Measurements from ENCODE around the gene MRPS18A.
A peak's percentile ranks its signal among the peaks of the same experiment; 100 is the strongest.

Gene MRPS18A

DNA sequence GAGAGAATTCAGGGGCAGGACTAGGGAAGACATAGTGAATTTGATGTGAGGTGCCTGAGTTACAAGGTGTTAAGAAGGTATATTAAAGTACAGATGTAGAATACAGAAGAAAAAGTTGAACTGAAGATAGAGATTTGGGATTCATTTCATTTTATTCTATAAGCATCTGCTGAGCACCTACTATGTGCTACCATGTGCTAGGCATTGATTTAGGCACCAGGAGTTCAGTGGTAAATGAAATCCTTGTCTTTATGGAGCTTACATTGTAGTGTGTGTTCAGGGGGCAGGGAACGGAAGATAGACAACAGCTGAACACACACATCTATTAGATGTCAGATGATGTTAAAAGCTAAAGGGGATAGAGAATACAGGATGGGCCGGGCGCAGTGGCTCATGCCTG lies 40.0 kb downstream of the MRPS18A start:
- H4K91ac ChIP-seq (ENCODE audit: low read depth, low read length, poor library complexity) = no peak overlapping the region
- H3K14ac ChIP-seq (ENCODE audit: low read length) = no peak overlapping the region
- H2AFZ ChIP-seq (ENCODE audit: low read length) = no peak overlapping the region
- peaks cover 0 to 6% of the 10 kb centered on the region in 2 donors for H3K4me1 ChIP-seq (ENCODE audit: control insufficient read depth in 2 of 2, insufficient read depth in 1 of 2, low read depth in 1 of 2, low read length in 2 of 2)
- no peak overlapping the region for H2BK5ac ChIP-seq (ENCODE audit: low read length)
- no peak overlapping the region for H3K9ac ChIP-seq (ENCODE audit: low read depth, low read length, poor library complexity)
- H3K9me3 ChIP-seq (replicated peaks in 1 of 2; ENCODE audit: control insufficient read depth in 2 of 2, insufficient read depth in 1 of 2, low read depth in 1 of 2, low read length in 2 of 2) = no peaks in the 10 kb centered on the region
- no peaks in the 10 kb centered on the region for H3K27me3 ChIP-seq (ENCODE audit: control insufficient read depth in 3 of 3, insufficient read depth in 3 of 3, low read depth in 1 of 3, low read length in 3 of 3)
- no peak overlapping the region for H2AK5ac ChIP-seq (ENCODE audit: low read depth, low read length)
- no peak overlapping the region for H3K4ac ChIP-seq (ENCODE audit: low read length)
- H3K79me1 ChIP-seq (ENCODE audit: low read depth, low read length) = no peaks in the 10 kb centered on the region
- H3K36me3 ChIP-seq (replicated peaks in 1 of 2; ENCODE audit: control insufficient read depth in 2 of 2, insufficient read depth in 2 of 2, low read length in 2 of 2) = peaks cover 0 to 3% of the 10 kb centered on the region in 2 donors
- H3K4me2 ChIP-seq (ENCODE audit: insufficient read depth, low read length, poor library complexity, severe bottlenecking) = no peak overlapping the region
- H3K27ac ChIP-seq (replicated peaks; ENCODE audit: low read length) = no peak overlapping the region
- no CpG with 5 or more reads among the region's 3 CpGs for WGBS, 2 donors (ENCODE audit: extremely low coverage in 2 of 2, insufficient read length in 2 of 2, insufficient replicate concordance in 1 of 2)
- no peak overlapping the region for H2BK15ac ChIP-seq (ENCODE audit: low read length)
- no peak overlapping the region for H3K18ac ChIP-seq (ENCODE audit: low read length)
- no peak overlapping the region for H2BK12ac ChIP-seq (ENCODE audit: low read length)
- no peak overlapping the region for H4K8ac ChIP-seq (ENCODE audit: low read depth, low read length)
- H3K23ac ChIP-seq (ENCODE audit: low read depth, low read length, poor library complexity) = no peak overlapping the region
- no peak overlapping the region for H3K4me3 ChIP-seq (ENCODE audit: low read length in 2 of 2)
- no peak overlapping the region for H2BK120ac ChIP-seq (ENCODE audit: low read depth, low read length)
- no peak for DNase-seq (ENCODE audit: low spot score)

GRCh38 chr6:43645613-43645964 lies 42.0 kb downstream of the MRPS18A start:
- no CpG with 5 or more reads among the region's 9 CpGs for WGBS, 2 donors (ENCODE audit: extremely low coverage in 2 of 2, insufficient read length in 2 of 2, insufficient replicate concordance in 1 of 2)
- H2AFZ ChIP-seq (ENCODE audit: low read length) = no peak overlapping the region
- H2AK5ac ChIP-seq (ENCODE audit: low read depth, low read length) = no peak overlapping the region
- H2BK12ac ChIP-seq (ENCODE audit: low read length) = no peak overlapping the region
- no peak overlapping the region for H3K23ac ChIP-seq (ENCODE audit: low read depth, low read length, poor library complexity)
- H4K91ac ChIP-seq (ENCODE audit: low read depth, low read length, poor library complexity) = no peak overlapping the region
- peak overlapping the region; percentile 80 for H3K18ac ChIP-seq (ENCODE audit: low read length)
- H2BK5ac ChIP-seq (ENCODE audit: low read length) = no peak overlapping the region
- H2BK120ac ChIP-seq (ENCODE audit: low read depth, low read length) = no peak overlapping the region
- no peak overlapping the region for H3K14ac ChIP-seq (ENCODE audit: low read length)
- H3K4me2 ChIP-seq (ENCODE audit: insufficient read depth, low read length, poor library complexity, severe bottlenecking) = peak overlapping the region; percentile 69
- peak overlapping the region in 1 of 2 donors; percentile 77 for H3K4me3 ChIP-seq (ENCODE audit: low read length in 2 of 2)
- peak overlapping the region; percentile 88 for H3K27ac ChIP-seq (replicated peaks; ENCODE audit: low read length)
- H3K4ac ChIP-seq (ENCODE audit: low read length) = no peak overlapping the region
- peaks cover 0 to 6% of the 10 kb centered on the region in 2 donors for H3K4me1 ChIP-seq (ENCODE audit: control insufficient read depth in 2 of 2, insufficient read depth in 1 of 2, low read depth in 1 of 2, low read length in 2 of 2)
- H4K8ac ChIP-seq (ENCODE audit: low read depth, low read length) = no peak overlapping the region
- peak overlapping the region; percentile 97 for H2BK15ac ChIP-seq (ENCODE audit: low read length)
- no peak overlapping the region for H3K9ac ChIP-seq (ENCODE audit: low read depth, low read length, poor library complexity)
- no peaks in the 10 kb centered on the region for H3K79me1 ChIP-seq (ENCODE audit: low read depth, low read length)
- no peaks in the 10 kb centered on the region for H3K27me3 ChIP-seq (ENCODE audit: control insufficient read depth in 3 of 3, insufficient read depth in 3 of 3, low read depth in 1 of 3, low read length in 3 of 3)
- DNase-seq (ENCODE audit: low spot score) = no peak
- H3K36me3 ChIP-seq (replicated peaks in 1 of 2; ENCODE audit: control insufficient read depth in 2 of 2, insufficient read depth in 2 of 2, low read length in 2 of 2) = peaks cover 7 to 21% of the 10 kb centered on the region in 2 donors
- H3K9me3 ChIP-seq (replicated peaks in 1 of 2; ENCODE audit: control insufficient read depth in 2 of 2, insufficient read depth in 1 of 2, low read depth in 1 of 2, low read length in 2 of 2) = no peaks in the 10 kb centered on the region

GRCh38 chr6:43644940-43645612 lies 42.5 kb downstream of the MRPS18A start, which contains the start of gene RSPH9:
Gene RSPH9, plus strand, starts transcription at chr6:43645036. Its CDS starts 63 bp downstream, at chr6:43645099.
- H3K23ac ChIP-seq (ENCODE audit: low read depth, low read length, poor library complexity) = no peak within 1 kb of the TSS
- peak within 1 kb of the TSS; percentile 84 for H3K4me2 ChIP-seq (ENCODE audit: insufficient read depth, low read length, poor library complexity, severe bottlenecking)
- no peak within 1 kb of the TSS for H3K4ac ChIP-seq (ENCODE audit: low read length)
- peak within 1 kb of the TSS; percentile 94 for H3K18ac ChIP-seq (ENCODE audit: low read length)
- peaks cover under 1% of the 10 kb centered on the region for H3K79me1 ChIP-seq (ENCODE audit: low read depth, low read length)
- H3K4me3 ChIP-seq (ENCODE audit: low read length in 2 of 2) = peak within 1 kb of the TSS in 1 of 2 donors; percentile 88
- peak within 1 kb of the TSS; percentile 80 for H3K9ac ChIP-seq (ENCODE audit: low read depth, low read length, poor library complexity)
- H3K9me3 ChIP-seq (replicated peaks in 1 of 2; ENCODE audit: control insufficient read depth in 2 of 2, insufficient read depth in 1 of 2, low read depth in 1 of 2, low read length in 2 of 2) = no peaks in the 10 kb centered on the region
- DNase-seq (ENCODE audit: low spot score) = peak; percentile 84
- H3K4me1 ChIP-seq (ENCODE audit: control insufficient read depth in 2 of 2, insufficient read depth in 1 of 2, low read depth in 1 of 2, low read length in 2 of 2) = peaks cover 0 to 6% of the 10 kb centered on the region in 2 donors
- H2BK12ac ChIP-seq (ENCODE audit: low read length) = no peak within 1 kb of the TSS
- no peak within 1 kb of the TSS for H2BK120ac ChIP-seq (ENCODE audit: low read depth, low read length)
- peaks cover 12 to 26% of the 10 kb centered on the region in 2 donors for H3K36me3 ChIP-seq (replicated peaks in 1 of 2; ENCODE audit: control insufficient read depth in 2 of 2, insufficient read depth in 2 of 2, low read length in 2 of 2)
- H4K8ac ChIP-seq (ENCODE audit: low read depth, low read length) = no peak within 1 kb of the TSS
- no CpG with 5 or more reads among the region's 52 CpGs for WGBS, 2 donors (ENCODE audit: extremely low coverage in 2 of 2, insufficient read length in 2 of 2, insufficient replicate concordance in 1 of 2)
- no peaks in the 10 kb centered on the region for H3K27me3 ChIP-seq (ENCODE audit: control insufficient read depth in 3 of 3, insufficient read depth in 3 of 3, low read depth in 1 of 3, low read length in 3 of 3)
- peak within 1 kb of the TSS; percentile 61 for H2AFZ ChIP-seq (ENCODE audit: low read length)
- no peak within 1 kb of the TSS for H2BK5ac ChIP-seq (ENCODE audit: low read length)
- peak within 1 kb of the TSS; percentile 88 for H3K27ac ChIP-seq (replicated peaks; ENCODE audit: low read length)
- H2AK5ac ChIP-seq (ENCODE audit: low read depth, low read length) = no peak within 1 kb of the TSS
- peak within 1 kb of the TSS; percentile 97 for H2BK15ac ChIP-seq (ENCODE audit: low read length)
- H4K91ac ChIP-seq (ENCODE audit: low read depth, low read length, poor library complexity) = no peak within 1 kb of the TSS
- H3K14ac ChIP-seq (ENCODE audit: low read length) = no peak within 1 kb of the TSS

- H3K18ac ChIP-seq (ENCODE audit: low read length) = no peak overlapping the region
- no peak overlapping the region for H2BK15ac ChIP-seq (ENCODE audit: low read length)
- no peaks in the 10 kb centered on the region for H3K27me3 ChIP-seq (ENCODE audit: control insufficient read depth in 3 of 3, insufficient read depth in 3 of 3, low read depth in 1 of 3, low read length in 3 of 3)
- no peak overlapping the region for H2AFZ ChIP-seq (ENCODE audit: low read length)
- no peak overlapping the region for H3K4me3 ChIP-seq (ENCODE audit: low read length in 2 of 2)
- peaks cover 7% of the 10 kb centered on the region for H3K79me1 ChIP-seq (ENCODE audit: low read depth, low read length)
- no peak overlapping the region for H3K9ac ChIP-seq (ENCODE audit: low read depth, low read length, poor library complexity)
- H2BK12ac ChIP-seq (ENCODE audit: low read length) = no peak overlapping the region
- H3K27ac ChIP-seq (replicated peaks; ENCODE audit: low read length) = no peak overlapping the region
- no peak overlapping the region for H3K14ac ChIP-seq (ENCODE audit: low read length)
- no CpG with 5 or more reads among the region's 21 CpGs for WGBS, 2 donors (ENCODE audit: extremely low coverage in 2 of 2, insufficient read length in 2 of 2, insufficient replicate concordance in 1 of 2)
- no peak overlapping the region for H4K91ac ChIP-seq (ENCODE audit: low read depth, low read length, poor library complexity)
- no peaks in the 10 kb centered on the region for H3K9me3 ChIP-seq (replicated peaks in 1 of 2; ENCODE audit: control insufficient read depth in 2 of 2, insufficient read depth in 1 of 2, low read depth in 1 of 2, low read length in 2 of 2)
- H3K36me3 ChIP-seq (replicated peaks in 1 of 2; ENCODE audit: control insufficient read depth in 2 of 2, insufficient read depth in 2 of 2, low read length in 2 of 2) = peaks cover 24 to 60% of the 10 kb centered on the region in 2 donors
- no peak overlapping the region for H4K8ac ChIP-seq (ENCODE audit: low read depth, low read length)
- H3K4me2 ChIP-seq (ENCODE audit: insufficient read depth, low read length, poor library complexity, severe bottlenecking) = no peak overlapping the region
- no peak overlapping the region for H2BK120ac ChIP-seq (ENCODE audit: low read depth, low read length)
- no peak for DNase-seq (ENCODE audit: low spot score)
- no peak overlapping the region for H3K23ac ChIP-seq (ENCODE audit: low read depth, low read length, poor library complexity)
- peaks cover 6 to 11% of the 10 kb centered on the region in 2 donors for H3K4me1 ChIP-seq (ENCODE audit: control insufficient read depth in 2 of 2, insufficient read depth in 1 of 2, low read depth in 1 of 2, low read length in 2 of 2)
- peak overlapping the region; percentile 44 for H2BK5ac ChIP-seq (ENCODE audit: low read length)
- H2AK5ac ChIP-seq (ENCODE audit: low read depth, low read length) = no peak overlapping the region
- H3K4ac ChIP-seq (ENCODE audit: low read length) = peak overlapping the region; percentile 55
Observed at GRCh38 chr6:43639984-43640800, 47.4 kb downstream of the MRPS18A start.

Measured in neuronal stem cell (in vitro differentiated cells).